Measurements from ENCODE around the gene DLGAP3. TPM values are rescaled to one million over a fixed set of nuclear protein-coding genes. Genes with fewer than 3 reads are reported as not detected.
"Not testable (repeated sequence)": the region's sequence is repeated elsewhere in the genome, so short reads cannot be mapped to it uniquely, and the experiment has no call there.

DLGAP3 gene
- total RNA-seq, 2 donors from 2014 or later: 1.3 TPM

- no peaks in the 10 kb centered on the region for H3K4me1 Mint-ChIP-seq
- H3K27ac Mint-ChIP-seq: no peak overlapping the region
- no peak overlapping the region for H3K4me3 Mint-ChIP-seq
- no peaks in the 10 kb centered on the region for H3K9me3 Mint-ChIP-seq
- no peaks in the 10 kb centered on the region for H3K27me3 Mint-ChIP-seq
- H3K36me3 Mint-ChIP-seq (ENCODE audit: low read depth): peaks cover 5% of the 10 kb centered on the region
- ATAC-seq (replicated peaks): no peak
These were observed 97.7 kb downstream of the DLGAP3 start for GRCh38 chr1:34831721-34832246.

- no peak for ATAC-seq (replicated peaks)
- H3K36me3 Mint-ChIP-seq (ENCODE audit: low read depth): no peaks in the 10 kb centered on the region
- H3K9me3 Mint-ChIP-seq: no peaks in the 10 kb centered on the region
- no peak overlapping the region for H3K27ac Mint-ChIP-seq
- no peaks in the 10 kb centered on the region for H3K27me3 Mint-ChIP-seq
- H3K4me1 Mint-ChIP-seq: no peaks in the 10 kb centered on the region
- H3K4me3 Mint-ChIP-seq: no peak overlapping the region
These were observed 100.2 kb downstream of the DLGAP3 start for GRCh38 chr1:34829250-34829649.

- Mint-ChIP-seq H3K4me3 (no peak overlapping the region), H3K4me1 (no peaks in the 10 kb centered on the region), H3K27ac (no peak overlapping the region), H3K9me3 (peaks cover 3% of the 10 kb centered on the region), H3K36me3 (ENCODE audit: low read depth) (no peaks in the 10 kb centered on the region), H3K27me3 (no peaks in the 10 kb centered on the region)
- no peak for ATAC-seq (replicated peaks)
These were observed 100.8 kb downstream of the DLGAP3 start for GRCh38 chr1:34828611-34829010.

GRCh38 chr1:34827341-34827941 is 102.0 kb downstream of the DLGAP3 start:
- Mint-ChIP-seq H3K4me3 (no peak overlapping the region), H3K27me3 (no peaks in the 10 kb centered on the region), H3K36me3 (ENCODE audit: low read depth) (no peaks in the 10 kb centered on the region), H3K9me3 (peaks cover 3% of the 10 kb centered on the region), H3K4me1 (no peaks in the 10 kb centered on the region), H3K27ac (no peak overlapping the region)
- ATAC-seq (replicated peaks): no peak

- Mint-ChIP-seq H3K36me3 (ENCODE audit: low read depth) (no peaks in the 10 kb centered on the region), H3K4me1 (no peaks in the 10 kb centered on the region), H3K4me3 (no peak overlapping the region), H3K9me3 (peaks cover 3% of the 10 kb centered on the region), H3K27ac (no peak overlapping the region), H3K27me3 (no peaks in the 10 kb centered on the region)
- ATAC-seq (replicated peaks): no peak
These were observed 103.9 kb downstream of the DLGAP3 start for GRCh38 chr1:34825455-34826091.

GRCh38 chr1:34824817-34825454 is 104.5 kb downstream of the DLGAP3 start:
- ATAC-seq (replicated peaks): no peak
- no peaks in the 10 kb centered on the region for H3K4me1 Mint-ChIP-seq
- H3K27ac Mint-ChIP-seq: no peak overlapping the region
- H3K27me3 Mint-ChIP-seq: no peaks in the 10 kb centered on the region
- H3K9me3 Mint-ChIP-seq: peaks cover 3% of the 10 kb centered on the region
- no peak overlapping the region for H3K4me3 Mint-ChIP-seq
- no peaks in the 10 kb centered on the region for H3K36me3 Mint-ChIP-seq (ENCODE audit: low read depth)

GRCh38 chr1:34822202-34822601 is 107.2 kb downstream of the DLGAP3 start:
- H3K27ac Mint-ChIP-seq: no peak overlapping the region
- no peak for ATAC-seq (replicated peaks)
- no peak overlapping the region for H3K4me3 Mint-ChIP-seq
- H3K27me3 Mint-ChIP-seq: no peaks in the 10 kb centered on the region
- H3K9me3 Mint-ChIP-seq: peaks cover 3% of the 10 kb centered on the region
- no peaks in the 10 kb centered on the region for H3K36me3 Mint-ChIP-seq (ENCODE audit: low read depth)
- H3K4me1 Mint-ChIP-seq: no peaks in the 10 kb centered on the region

- not testable (repeated sequence) for H3K9me3 Mint-ChIP-seq; H3K27me3 Mint-ChIP-seq; ATAC-seq (replicated peaks); H3K4me3 Mint-ChIP-seq; H3K27ac Mint-ChIP-seq; H3K4me1 Mint-ChIP-seq; H3K36me3 Mint-ChIP-seq (ENCODE audit: low read depth)
These were observed 110.6 kb downstream of the DLGAP3 start for GRCh38 chr1:34818862-34819261.

- no peaks in the 10 kb centered on the region for H3K4me1 Mint-ChIP-seq
- H3K9me3 Mint-ChIP-seq: no peaks in the 10 kb centered on the region
- no peak for ATAC-seq (replicated peaks)
- H3K36me3 Mint-ChIP-seq (ENCODE audit: low read depth): no peaks in the 10 kb centered on the region
- no peak overlapping the region for H3K4me3 Mint-ChIP-seq
- no peak overlapping the region for H3K27ac Mint-ChIP-seq
- H3K27me3 Mint-ChIP-seq: no peaks in the 10 kb centered on the region
These were observed 112.7 kb downstream of the DLGAP3 start for GRCh38 chr1:34816778-34817177.

GRCh38 chr1:34816332-34816731 is 113.1 kb downstream of the DLGAP3 start:
- Mint-ChIP-seq H3K9me3 (no peaks in the 10 kb centered on the region), H3K36me3 (ENCODE audit: low read depth) (no peaks in the 10 kb centered on the region), H3K4me1 (no peaks in the 10 kb centered on the region), H3K27ac (no peak overlapping the region), H3K27me3 (no peaks in the 10 kb centered on the region), H3K4me3 (no peak overlapping the region)
- ATAC-seq (replicated peaks): no peak

Other genes starting within 250 kb of the DLGAP3 start
- not detected for gene GJB5, start 174.6 kb downstream of the DLGAP3 start, total RNA-seq
- gene GJB4, start 169.9 kb downstream of the DLGAP3 start, total RNA-seq: not detected
- gene GJB3, start 148.4 kb downstream of the DLGAP3 start, total RNA-seq: not detected
- gene GJA4, start 136.7 kb downstream of the DLGAP3 start, total RNA-seq: not detected
- 10 to 100 TPM; 30.3 to 60.0 TPM for gene SMIM12, start 69.9 kb downstream of the DLGAP3 start, total RNA-seq
- gene TMEM35B, start 55.7 kb upstream of the DLGAP3 start, total RNA-seq: 10 to 100 TPM; 13.1 to 17.3 TPM
- 10 to 100 TPM; 14.4 to 24.8 TPM for gene ZMYM6, start 102.3 kb upstream of the DLGAP3 start, total RNA-seq
- 1 to 10 TPM; 1.8 to 3.5 TPM for gene ZMYM1, start 149.7 kb upstream of the DLGAP3 start, total RNA-seq